ENCODE results near the gene NDEL1. TPM values are rescaled to one million over a fixed set of nuclear protein-coding genes. Genes with fewer than 3 reads are reported as not detected.

NDEL1 gene
- total RNA-seq, 1 experiment from 2014 or later = 38.4 TPM

DNA sequence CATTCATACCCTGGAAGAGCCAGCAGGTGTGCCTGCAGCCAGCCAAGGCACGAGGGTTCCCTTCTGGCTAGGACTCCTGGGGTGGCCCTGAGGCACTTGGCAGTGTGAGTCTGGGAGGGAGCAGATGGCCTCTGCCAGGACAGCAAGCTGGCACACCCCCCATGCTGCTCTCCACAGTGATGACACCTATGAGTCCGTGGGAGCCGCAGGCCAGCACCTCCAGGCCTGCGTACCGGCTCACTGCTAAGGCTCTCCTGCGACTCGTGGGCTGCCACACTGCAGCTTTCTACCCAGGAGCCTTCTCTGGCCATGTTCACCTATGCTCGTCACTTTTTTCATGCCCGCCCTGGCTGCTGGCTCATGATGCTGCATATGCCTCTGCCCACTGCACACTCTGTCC is 68.1 kb downstream of the NDEL1 start:
- H2BK15ac ChIP-seq (ENCODE audit: low read depth, low read length) = no peak overlapping the region
- Mint-ChIP-seq H3K4me1 (no peaks in the 10 kb centered on the region), H3K9me3 (no peaks in the 10 kb centered on the region), H3K27ac (peak overlapping the region; percentile 20 to 91 (median 46); a peak in 3 of 7 replicates), H3K36me3 (ENCODE audit: insufficient read depth in 1 of 3, low read depth in 3 of 3) (peaks cover 45 to 95% (median 93%) of the 10 kb centered on the region in 3 experiments), H3K4me3 (no peak overlapping the region), H3K27me3 (ENCODE audit: low read depth) (no peaks in the 10 kb centered on the region)
- H3K4ac ChIP-seq (ENCODE audit: low read depth, low read length) = no peak overlapping the region
- no peak overlapping the region for H4K5ac ChIP-seq (ENCODE audit: insufficient read length, low read depth, low read length)
- WGBS (ENCODE audit: extremely low coverage, insufficient read length, low lambda C conversion rate) = no CpG with 5 or more reads among the region's 9 CpGs
- H3K9me3 ChIP-seq (ENCODE audit: control insufficient read depth, low read depth, low read length) = no peaks in the 10 kb centered on the region
- H3K79me2 ChIP-seq (ENCODE audit: insufficient read depth, low read length) = no peaks in the 10 kb centered on the region
- H3K56ac ChIP-seq (ENCODE audit: insufficient read length, low read depth, low read length) = no peak overlapping the region
- H3K79me1 ChIP-seq (ENCODE audit: insufficient read depth, low read depth, low read length, poor library complexity, severe bottlenecking) = no peaks in the 10 kb centered on the region
- H2BK120ac ChIP-seq (ENCODE audit: low read depth, low read length, poor library complexity, severe bottlenecking) = no peak overlapping the region
- no peak overlapping the region for H3K9ac ChIP-seq (ENCODE audit: extremely low read depth, insufficient read length, low read length)
- H3K23me2 ChIP-seq (ENCODE audit: insufficient read length, low read depth, low read length, poor library complexity, severe bottlenecking) = no peaks in the 10 kb centered on the region
- no peak overlapping the region for H2AFZ ChIP-seq (ENCODE audit: low read length)
- H2AK5ac ChIP-seq (ENCODE audit: insufficient read length, low read length) = no peak overlapping the region
- no peak overlapping the region for H2BK20ac ChIP-seq (ENCODE audit: low read depth, low read length, poor library complexity, severe bottlenecking)
- H3K14ac ChIP-seq (ENCODE audit: insufficient read depth, low read length) = no peak overlapping the region
- H2BK5ac ChIP-seq (ENCODE audit: insufficient read length, low read length) = no peak overlapping the region
- H3K27me3 ChIP-seq (ENCODE audit: insufficient read depth, low read length) = no peaks in the 10 kb centered on the region
- H4K91ac ChIP-seq (ENCODE audit: insufficient read length, low read depth, low read length) = no peak overlapping the region
- H4K8ac ChIP-seq (replicated peaks; ENCODE audit: insufficient read length, low read depth, low read length) = no peak overlapping the region
- H3K4me1 ChIP-seq (ENCODE audit: insufficient read depth, low read length) = no peaks in the 10 kb centered on the region
- no peak overlapping the region for H3K23ac ChIP-seq (ENCODE audit: insufficient read length, low read depth, low read length)
- H3K27ac ChIP-seq (ENCODE audit: insufficient read length, low read depth, low read length) = no peak overlapping the region
- H2BK12ac ChIP-seq (ENCODE audit: insufficient read length, low read depth, low read length) = no peak overlapping the region
- H3K18ac ChIP-seq (ENCODE audit: insufficient read length, low read depth, low read length) = no peak overlapping the region
- H4K20me1 ChIP-seq (ENCODE audit: control insufficient read depth, insufficient read depth, insufficient read length) = no peaks in the 10 kb centered on the region
- H3T11ph ChIP-seq (ENCODE audit: low read length) = no peak overlapping the region
- no peak for DNase-seq
- H3K4me2 ChIP-seq (ENCODE audit: insufficient read depth, insufficient read length, low read length) = no peak overlapping the region
- TF ChIP-seq, protein P1, sequence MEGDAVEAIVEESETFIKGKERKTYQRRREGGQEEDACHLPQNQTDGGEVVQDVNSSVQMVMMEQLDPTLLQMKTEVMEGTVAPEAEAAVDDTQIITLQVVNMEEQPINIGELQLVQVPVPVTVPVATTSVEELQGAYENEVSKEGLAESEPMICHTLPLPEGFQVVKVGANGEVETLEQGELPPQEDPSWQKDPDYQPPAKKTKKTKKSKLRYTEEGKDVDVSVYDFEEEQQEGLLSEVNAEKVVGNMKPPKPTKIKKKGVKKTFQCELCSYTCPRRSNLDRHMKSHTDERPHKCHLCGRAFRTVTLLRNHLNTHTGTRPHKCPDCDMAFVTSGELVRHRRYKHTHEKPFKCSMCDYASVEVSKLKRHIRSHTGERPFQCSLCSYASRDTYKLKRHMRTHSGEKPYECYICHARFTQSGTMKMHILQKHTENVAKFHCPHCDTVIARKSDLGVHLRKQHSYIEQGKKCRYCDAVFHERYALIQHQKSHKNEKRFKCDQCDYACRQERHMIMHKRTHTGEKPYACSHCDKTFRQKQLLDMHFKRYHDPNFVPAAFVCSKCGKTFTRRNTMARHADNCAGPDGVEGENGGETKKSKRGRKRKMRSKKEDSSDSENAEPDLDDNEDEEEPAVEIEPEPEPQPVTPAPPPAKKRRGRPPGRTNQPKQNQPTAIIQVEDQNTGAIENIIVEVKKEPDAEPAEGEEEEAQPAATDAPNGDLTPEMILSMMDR (conservative IDR thresholded peaks at IDR 0.05) = no peak

All from H9 (cell line).